Ascending aorta (tissue), 2 donors: Measurements from ENCODE around the gene AMH. TPM values are rescaled to one million over a fixed set of nuclear protein-coding genes. Genes with fewer than 3 reads are reported as not detected.

Source experiments
- DNase-seq, 2 donors: peaks; one replicate each; pipeline ENCODE4 v3.0.0-alpha.2; 2019; ENCODE audit warnings: low spot score in 2 of 2
- H3K27ac ChIP-seq, 2 donors: fragments of 200-600 bp; sonication (generic); one replicate each; pipeline ENCODE4 v1.5.1; 2016 to 2017; ENCODE audit warnings: mild to moderate bottlenecking in 1 of 2
- H3K27me3 ChIP-seq: fragments of 200-600 bp; sonication (generic); one replicate; pipeline ENCODE4 v1.5.1; 2017
- H3K36me3 ChIP-seq, 2 donors: fragments of 200-600 bp; sonication (generic); one replicate each; pipeline ENCODE4 v1.5.1; 2016
- H3K4me1 ChIP-seq, 2 donors: fragments of 200-600 bp; sonication (generic); one replicate each; pipeline ENCODE4 v1.5.1; 2016 to 2017; ENCODE audit warnings: mild to moderate bottlenecking in 1 of 2
- H3K4me3 ChIP-seq, 2 donors: fragments of 200-600 bp; sonication (generic); one replicate each; pipeline ENCODE4 v1.5.1; 2016 to 2017; ENCODE audit warnings: mild to moderate bottlenecking in 1 of 2
- H3K9me3 ChIP-seq, 2 donors: fragments of 200-600 bp; sonication (generic); one replicate each; pipeline ENCODE4 v1.5.1; 2016
- CTCF ChIP-seq, 3 experiments: fragments of 200-600 bp in 2 of 3; fragments of 450-650 bp in 1 of 3; sonication (generic) in 2 of 3; IDR thresholded peaks; one replicate each; pipeline ENCODE4 v1.5.1; 2016 to 2019; ENCODE audit warnings: antibody characterized with exemption in 3 of 3, mild to moderate bottlenecking in 1 of 3, moderate library complexity in 1 of 3
- intact Hi-C: fragments of 100-400 bp; cut with DNase I; formaldehyde crosslinking; loops from one replicate; pipeline ENCODE4 v1.15.1; 2023
- total RNA-seq: library from RNA; depleted of rRNA; stranded (reverse); fragments of >200 nt; gene quantifications from one replicate; pipeline ENCODE4 v1.1.0, GENCODE V29; 2016

AMH gene
- total RNA-seq, 1 donor from 2014 or later: not detected

DNA sequence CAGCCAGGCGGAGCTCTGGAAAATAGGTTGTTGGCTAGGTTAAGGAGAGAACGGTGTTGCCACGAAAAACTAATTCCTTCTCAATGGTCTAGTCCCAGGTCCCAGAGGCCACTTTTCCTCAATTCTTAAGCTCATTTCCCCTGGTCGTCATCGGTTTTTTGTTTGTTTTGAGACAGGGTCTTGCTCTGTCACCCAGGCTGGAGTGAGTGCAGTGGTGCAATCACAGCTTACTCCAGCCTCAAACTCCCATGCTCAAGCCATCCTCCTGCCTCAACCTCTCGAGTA lies 11.3 kb upstream of the AMH start:
- Histone ChIP-seq H3K4me3 (peak overlapping the region; percentile 85 to 100), H3K27ac (no peak overlapping the region), H3K27me3 (no peaks in the 10 kb centered on the region), H3K36me3 (peaks cover 6 to 10% of the 10 kb centered on the region in 2 donors), H3K4me1 (peaks cover 19 to 54% of the 10 kb centered on the region in 2 donors), H3K9me3 (no peaks in the 10 kb centered on the region)
- DNase-seq: no peak
- TF ChIP-seq CTCF (IDR thresholded peaks at IDR 0.05): no peak
- intact Hi-C loops: loop anchor here (2.0 to 5.0 kb wide), 2 partner anchors 91 to 154 kb away; partner anchors contain the start of genes LSM7 and SPPL2B

DNA sequence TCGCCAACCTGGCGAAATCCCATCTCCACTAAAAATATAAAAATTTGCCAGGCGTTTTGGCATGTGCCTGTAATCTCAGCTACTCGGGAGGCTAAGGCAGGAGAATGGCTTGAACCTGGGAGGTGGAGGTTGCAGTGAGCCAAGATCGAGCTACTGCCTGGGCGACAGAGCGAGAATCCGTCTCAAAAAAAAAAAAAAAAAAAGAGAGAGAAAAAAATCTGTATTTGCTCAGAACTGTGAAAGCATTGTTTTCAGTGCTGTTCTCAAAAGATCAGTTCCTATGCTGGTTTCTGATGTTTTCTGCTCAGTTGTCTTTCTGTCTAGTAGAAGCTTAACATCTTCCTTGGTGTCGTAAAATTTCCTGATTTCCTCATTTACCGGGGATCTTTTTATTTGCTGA lies 9.9 kb upstream of the AMH start:
- Histone ChIP-seq H3K27ac (peak overlapping the region; percentile 72 to 88), H3K4me3 (peak overlapping the region in 1 of 2 donors; percentile 68), H3K27me3 (no peaks in the 10 kb centered on the region), H3K4me1 (peaks cover 19 to 55% of the 10 kb centered on the region in 2 donors), H3K9me3 (no peaks in the 10 kb centered on the region), H3K36me3 (peaks cover 10% of the 10 kb centered on the region in 2 donors)
- intact Hi-C loops: loop anchor here (5.0 kb wide), 1 partner anchor 153 kb away; no protein-coding TSS in a partner anchor
- no peak for TF ChIP-seq CTCF (IDR thresholded peaks at IDR 0.05)
- DNase-seq: no peak

DNA sequence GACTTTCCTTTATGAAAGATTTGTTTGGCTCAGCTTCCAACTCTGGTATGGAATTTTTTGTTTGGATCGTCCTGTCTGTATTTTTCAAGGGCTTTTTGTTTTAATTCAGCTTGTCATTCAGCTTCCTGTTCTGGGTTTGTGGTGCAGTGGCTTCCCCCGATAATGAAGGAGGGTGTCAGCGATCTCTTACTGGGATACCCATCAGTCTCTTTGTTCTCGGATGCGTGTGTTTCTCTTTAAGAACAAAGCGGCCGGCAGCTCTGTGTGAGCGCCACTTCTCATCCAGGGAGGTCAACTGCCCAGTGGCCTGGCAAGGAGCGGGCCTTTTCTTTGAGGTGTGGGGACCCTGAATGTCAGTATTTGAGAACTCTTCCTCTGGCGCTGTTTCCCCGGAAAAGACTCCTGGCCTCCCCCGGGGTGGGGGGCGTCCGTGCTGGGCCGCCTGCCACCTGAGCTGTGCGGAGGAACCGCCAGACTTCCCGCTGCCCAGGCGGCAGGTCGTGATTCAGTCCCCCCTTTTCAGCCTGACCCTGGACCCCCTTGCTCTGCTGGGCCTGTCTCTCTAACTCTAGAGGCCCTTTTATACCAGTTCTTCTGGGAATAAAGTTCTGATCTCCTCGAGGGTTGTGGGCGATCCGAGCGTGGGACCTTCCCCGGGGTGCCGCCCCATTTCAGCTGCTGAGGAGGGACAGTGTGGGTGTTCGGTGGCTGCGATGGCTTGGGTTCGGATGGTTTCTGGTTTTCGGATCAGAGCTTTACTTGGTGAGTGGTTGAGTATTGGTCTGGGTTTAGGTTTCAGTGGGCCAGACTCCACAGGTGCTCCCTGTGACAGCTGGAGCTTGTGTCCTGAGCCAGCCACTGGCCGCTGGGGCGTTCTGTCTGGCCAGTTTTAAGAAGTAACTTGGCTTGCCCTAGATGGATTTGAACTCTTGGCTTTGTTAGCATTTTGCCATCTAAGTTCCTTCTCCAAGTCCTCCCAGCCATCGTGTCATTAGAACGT lies 9.1 kb upstream of the AMH start:
- H3K36me3 ChIP-seq: peaks cover 19% of the 10 kb centered on the region in 2 donors
- H3K9me3 ChIP-seq: no peaks in the 10 kb centered on the region
- DNase-seq: no peak
- intact Hi-C loops: loop anchor here (5.0 kb wide), 1 partner anchor 152 kb away; no protein-coding TSS in a partner anchor
- no peak for TF ChIP-seq CTCF (IDR thresholded peaks at IDR 0.05)
- H3K27ac ChIP-seq: peak overlapping the region; percentile 72 to 88
- H3K4me1 ChIP-seq: peaks cover 19 to 53% of the 10 kb centered on the region in 2 donors
- H3K4me3 ChIP-seq: peak overlapping the region; percentile 46 to 68
- H3K27me3 ChIP-seq: no peaks in the 10 kb centered on the region

DNA sequence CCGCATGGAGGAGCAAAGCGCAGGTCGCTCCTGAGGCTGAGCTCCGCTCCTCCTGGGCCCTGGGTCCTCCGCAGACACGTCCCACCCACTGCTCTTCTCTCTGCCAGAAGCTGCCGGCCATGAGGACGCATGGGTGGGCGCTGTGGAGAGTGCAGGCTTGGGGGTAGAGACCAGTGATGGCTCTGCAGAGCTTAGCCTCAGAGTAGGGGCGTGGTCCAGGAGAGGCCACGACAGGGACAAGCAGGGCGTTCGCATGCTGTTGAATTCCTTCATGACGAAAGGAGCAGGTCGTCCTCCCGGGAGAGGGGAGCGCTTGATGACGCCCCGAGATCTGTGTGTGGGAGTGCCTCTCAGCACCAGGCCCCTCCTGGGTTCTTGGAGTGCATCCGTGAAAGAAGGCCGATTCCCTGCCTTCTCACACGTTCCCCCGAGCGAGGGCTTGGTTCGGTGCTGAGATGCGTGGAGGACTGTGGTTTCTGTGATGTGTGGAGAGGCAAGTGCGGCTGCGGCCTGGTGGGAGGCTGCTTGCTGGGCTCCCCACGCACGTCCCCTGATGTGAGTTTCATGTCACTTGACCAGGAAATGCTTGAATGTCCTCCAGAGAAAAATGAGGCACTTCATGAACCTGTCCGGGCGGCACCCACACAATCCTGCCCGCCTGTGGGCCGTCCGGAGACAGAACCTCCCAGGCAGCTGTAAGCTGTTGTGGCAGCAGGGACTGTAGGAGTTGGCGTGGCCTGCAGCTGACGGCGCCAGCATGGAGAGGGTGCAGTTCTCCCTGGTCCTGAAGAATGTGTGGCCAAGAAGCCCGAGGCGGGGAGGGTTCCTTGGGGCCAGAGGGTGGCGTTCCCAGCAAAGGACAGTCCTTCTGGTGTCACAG lies 8.0 kb upstream of the AMH start:
- intact Hi-C loops: no loop called here
- Histone ChIP-seq H3K4me1 (peaks cover 19 to 49% of the 10 kb centered on the region in 2 donors), H3K27me3 (no peaks in the 10 kb centered on the region), H3K9me3 (no peaks in the 10 kb centered on the region), H3K36me3 (peaks cover 29% of the 10 kb centered on the region in 2 donors), H3K4me3 (peak overlapping the region; percentile 46 to 68), H3K27ac (peak overlapping the region; percentile 72 to 88)
- no peak for TF ChIP-seq CTCF (IDR thresholded peaks at IDR 0.05)
- no peak for DNase-seq

- intact Hi-C loops: no loop called here
- Histone ChIP-seq H3K4me3 (no peak overlapping the region), H3K9me3 (no peaks in the 10 kb centered on the region), H3K27me3 (no peaks in the 10 kb centered on the region), H3K27ac (peak overlapping the region in 1 of 2 donors; percentile 88), H3K4me1 (peaks cover 18 to 49% of the 10 kb centered on the region in 2 donors), H3K36me3 (peaks cover 39% of the 10 kb centered on the region in 2 donors)
- no peak for DNase-seq
- TF ChIP-seq CTCF (IDR thresholded peaks at IDR 0.05): no peak
These were observed 7.0 kb upstream of the AMH start for GRCh38 chr19:2242092-2242537.
